Suprapubic skin (tissue), 3 donors: Measurements from ENCODE around the gene PDE4D.

Experiments
- CTCF ChIP-seq, 2 donors: fragments of 200-600 bp in 1 of 2; fragments of 450-650 bp in 1 of 2; sonication (generic) in 1 of 2; IDR thresholded peaks; one replicate each; pipeline ENCODE4 v1.5.1; 2016 to 2019; ENCODE audit warnings: antibody characterized with exemption in 2 of 2, mild to moderate bottlenecking in 1 of 2, moderate library complexity in 1 of 2
- POLR2A ChIP-seq, 2 donors: fragments of 450-650 bp; IDR thresholded peaks; one replicate each; pipeline ENCODE4 v1.6.1; 2017; ENCODE audit warnings: antibody characterized with exemption in 2 of 2, mild to moderate bottlenecking in 2 of 2, moderate library complexity in 2 of 2

GRCh38 chr5:59000211-59000610, 893.3 kb downstream of the PDE4D start:
- TF ChIP-seq POLR2A (IDR thresholded peaks at IDR 0.05) = no peak
- no peak for TF ChIP-seq CTCF (IDR thresholded peaks at IDR 0.05)
